ENCODE data around the gene KCNQ2.

The KCNQ2 gene

GRCh38 chr20:63361519-63362435, 110.7 kb downstream of the KCNQ2 start:
- Histone ChIP-seq H3K27me3 (ENCODE audit: control insufficient read depth, insufficient read depth, low read length) (no peaks in the 10 kb centered on the region), H3K79me2 (peaks cover 3% of the 10 kb centered on the region), H3K4me2 (ENCODE audit: low read length) (no peak overlapping the region), H3K27ac (no peak overlapping the region), H2AFZ (no peak overlapping the region), H3K36me3 (ENCODE audit: control insufficient read depth, insufficient read depth, low read length) (no peaks in the 10 kb centered on the region), H3K9me3 (ENCODE audit: control insufficient read depth, low read length) (no peaks in the 10 kb centered on the region), H3K9ac (no peak overlapping the region), H3K4me1 (peaks cover 24% of the 10 kb centered on the region), H3K4me3 (ENCODE audit: low read depth, low read length) (no peak overlapping the region)
- no peak for TF ChIP-seq CTCF (IDR thresholded peaks at IDR 0.05)

- H3K4me3 ChIP-seq (ENCODE audit: low read depth, low read length) = peak within 1 kb of the TSS; percentile 80
- peaks cover 28% of the 10 kb centered on the region for H3K4me1 ChIP-seq
- H3K27ac ChIP-seq = peak within 1 kb of the TSS; percentile 92
- H3K9ac ChIP-seq = peak within 1 kb of the TSS; percentile 96
- no peaks in the 10 kb centered on the region for H3K36me3 ChIP-seq (ENCODE audit: control insufficient read depth, insufficient read depth, low read length)
- H3K27me3 ChIP-seq (ENCODE audit: control insufficient read depth, insufficient read depth, low read length) = no peaks in the 10 kb centered on the region
- peaks cover 9% of the 10 kb centered on the region for H3K79me2 ChIP-seq
- TF ChIP-seq CTCF (IDR thresholded peaks at IDR 0.05) = no peak
- no peaks in the 10 kb centered on the region for H3K9me3 ChIP-seq (ENCODE audit: control insufficient read depth, low read length)
- peak within 1 kb of the TSS; percentile 66 for H3K4me2 ChIP-seq (ENCODE audit: low read length)
- peak within 1 kb of the TSS; percentile 75 for H2AFZ ChIP-seq
Observed at GRCh38 chr20:63360850-63361518, 111.5 kb downstream of the KCNQ2 start, which contains the start of gene CHRNA4. Gene CHRNA4, minus strand, starts transcription at chr20:63361349. Its CDS starts 184 bp downstream, at chr20:63361165.

- Histone ChIP-seq H3K27ac (peak overlapping the region; percentile 92), H3K4me1 (peaks cover 32% of the 10 kb centered on the region), H2AFZ (peak overlapping the region; percentile 75), H3K36me3 (ENCODE audit: control insufficient read depth, insufficient read depth, low read length) (no peaks in the 10 kb centered on the region), H3K4me3 (ENCODE audit: low read depth, low read length) (peak overlapping the region; percentile 80), H3K27me3 (ENCODE audit: control insufficient read depth, insufficient read depth, low read length) (no peaks in the 10 kb centered on the region), H3K79me2 (peaks cover 15% of the 10 kb centered on the region), H3K9me3 (ENCODE audit: control insufficient read depth, low read length) (no peaks in the 10 kb centered on the region), H3K4me2 (ENCODE audit: low read length) (peak overlapping the region; percentile 66), H3K9ac (peak overlapping the region; percentile 96)
- no peak for TF ChIP-seq CTCF (IDR thresholded peaks at IDR 0.05)
Observed at GRCh38 chr20:63359937-63360849, 112.3 kb downstream of the KCNQ2 start.

GRCh38 chr20:63359164-63359934, 113.1 kb downstream of the KCNQ2 start:
- TF ChIP-seq CTCF (IDR thresholded peaks at IDR 0.05) = no peak
- Histone ChIP-seq H3K4me1 (peaks cover 32% of the 10 kb centered on the region), H3K4me3 (ENCODE audit: low read depth, low read length) (peak overlapping the region; percentile 80), H3K4me2 (ENCODE audit: low read length) (peak overlapping the region; percentile 66), H3K9ac (no peak overlapping the region), H3K27ac (peak overlapping the region; percentile 92), H3K36me3 (ENCODE audit: control insufficient read depth, insufficient read depth, low read length) (no peaks in the 10 kb centered on the region), H2AFZ (no peak overlapping the region), H3K27me3 (ENCODE audit: control insufficient read depth, insufficient read depth, low read length) (no peaks in the 10 kb centered on the region), H3K9me3 (ENCODE audit: control insufficient read depth, low read length) (no peaks in the 10 kb centered on the region), H3K79me2 (peaks cover 22% of the 10 kb centered on the region)

Data from parathyroid adenoma (tissue), 2 donors.